ENCODE measurements around the gene MAP1LC3A. TPM values are rescaled to one million over a fixed set of nuclear protein-coding genes. Genes with fewer than 3 reads are reported as not detected.

MAP1LC3A gene
- total and polyA plus RNA-seq, 2 donors (not counting 3 experiments of a cell fraction or from before 2014, with no cell fraction given): 32.1 to 39.8 TPM

GRCh38 chr20:34535857-34536256, 22.7 kb upstream of the MAP1LC3A start:
- Histone ChIP-seq H3K9me3 (replicated peaks; ENCODE audit: control insufficient read depth, insufficient read depth, low read length) (no peaks in the 10 kb centered on the region), H3K4me1 (ENCODE audit: control insufficient read depth, extremely low read depth, insufficient read depth, low read length) (no peaks in the 10 kb centered on the region), H3K36me3 (ENCODE audit: control insufficient read depth in 2 of 2, extremely low read depth in 1 of 2, insufficient read depth in 2 of 2, low read length in 2 of 2) (peaks cover 13 to 47% of the 10 kb centered on the region in 2 experiments), H3K27me3 (ENCODE audit: control insufficient read depth in 2 of 2, insufficient read depth in 2 of 2, low read length in 2 of 2) (no peaks in the 10 kb centered on the region), H4K20me1 (replicated peaks; ENCODE audit: control insufficient read depth, extremely low read depth, insufficient read depth, low read length) (no peaks in the 10 kb centered on the region), H3K79me2 (ENCODE audit: control insufficient read depth, insufficient read depth, low read length) (peaks cover 6% of the 10 kb centered on the region), H3K9me1 (replicated peaks; ENCODE audit: control insufficient read depth, extremely low read depth, insufficient read depth, low read length) (no peaks in the 10 kb centered on the region), H3K4me2 (ENCODE audit: insufficient read depth, low read length) (no peak overlapping the region), H3K27ac (ENCODE audit: insufficient read depth, low read depth, low read length) (no peak overlapping the region), H3K4me3 (replicated peaks in 1 of 3; ENCODE audit: insufficient read depth in 1 of 3, low read depth in 1 of 3, low read length in 3 of 3) (no peak overlapping the region), H2AFZ (ENCODE audit: low read depth, low read length) (no peak overlapping the region), H3K9ac (replicated peaks; ENCODE audit: extremely low read depth, insufficient read depth, low read length) (no peak overlapping the region)
- intact Hi-C loops (cut with micrococcal nuclease) (no loop called here), dilution Hi-C loops (cut with MboI; ENCODE audit: extremely low pct_ligation_motif_present, low sequenced_read_pairs) (no loop called here)
- DNase-seq (ENCODE audit: low read depth, low spot score) (no peak), FAIRE-seq (no peak)
- TF ChIP-seq POLR2AphosphoS5 (IDR thresholded peaks at IDR 0.05; ENCODE audit: insufficient read depth, low read depth, low read length) (no peak), GATA2 (IDR thresholded peaks at IDR 0.05; ENCODE audit: insufficient read depth, insufficient read length, low read depth, low read length) (no peak), POLR2A (IDR thresholded peaks at IDR 0.05; ENCODE audit: low read depth, low read length) (no peak), MAX (IDR thresholded peaks at IDR 0.05; ENCODE audit: insufficient read depth, insufficient read length) (no peak), CTCF (IDR thresholded peaks at IDR 0.05; ENCODE audit: extremely low read depth in 1 of 2, insufficient read depth in 1 of 2, low read depth in 1 of 2, low read length in 2 of 2) (no peak), MYC (IDR thresholded peaks at IDR 0.05; ENCODE audit: low read depth, low read length) (no peak), EZH2 (IDR thresholded peaks at IDR 0.05; ENCODE audit: borderline replicate concordance, low read depth, low read length, severe bottlenecking) (no peak), FOS (IDR thresholded peaks at IDR 0.05; ENCODE audit: borderline replicate concordance, insufficient read depth, low read length) (no peak), JUN (IDR thresholded peaks at IDR 0.05; ENCODE audit: borderline replicate concordance, insufficient read depth, insufficient read length, low read depth) (no peak)
- POLR2A ChIA-PET: no interaction called here
- no TSS peak for BruUV-seq (replicated peaks)
- CTCF ChIA-PET: interaction anchor here (1.3 to 5.6 kb wide), 4 partner anchors 23 to 234 kb away, joined by 3 to 53 read pairs (median 10); partner anchors contain the start of gene MAP1LC3A

Measured in endothelial cell of umbilical vein (primary cell).